Immature natural killer cell (primary cell): Measurements from ENCODE around the gene P2RY6. TPM values are rescaled to one million over a fixed set of nuclear protein-coding genes. Genes with fewer than 3 reads are reported as not detected.

Source experiments
- DNase-seq, 3 donors: peaks; one replicate each; pipeline ENCODE4 v3.0.0; 2022; ENCODE audit warnings: mixed read lengths in 1 of 3
- H3K27ac Mint-ChIP-seq, 6 donors: one replicate each; pipeline ENCODE4 v1.8.0; 2020; ENCODE audit warnings: mixed read lengths in 6 of 6, mild to moderate bottlenecking in 5 of 6, inconsistent platforms in 4 of 6, moderate library complexity in 3 of 6
- H3K27me3 Mint-ChIP-seq, 3 donors: one replicate each; pipeline ENCODE4 v1.8.0; 2020 to 2021; ENCODE audit warnings: low read depth in 3 of 3, mild to moderate bottlenecking in 3 of 3, mixed read lengths in 3 of 3, moderate library complexity in 3 of 3, inconsistent platforms in 1 of 3
- H3K36me3 Mint-ChIP-seq, 3 donors: one replicate each; pipeline ENCODE4 v1.8.0; 2020; ENCODE audit warnings: mixed read lengths in 3 of 3, inconsistent platforms in 2 of 3, mild to moderate bottlenecking in 2 of 3
- H3K4me1 Mint-ChIP-seq, 2 donors: one replicate each; pipeline ENCODE4 v1.8.0; 2020; ENCODE audit warnings: inconsistent platforms in 2 of 2, mild to moderate bottlenecking in 2 of 2, mixed read lengths in 2 of 2, moderate library complexity in 1 of 2
- H3K4me3 Mint-ChIP-seq, 5 donors: one replicate each; pipeline ENCODE4 v1.8.0; 2020; ENCODE audit warnings: mild to moderate bottlenecking in 5 of 5, mixed read lengths in 5 of 5, inconsistent platforms in 3 of 5, moderate library complexity in 3 of 5
- H3K9me3 Mint-ChIP-seq, 6 donors: one replicate each; pipeline ENCODE4 v1.8.0; 2020; ENCODE audit warnings: mild to moderate bottlenecking in 6 of 6, mixed read lengths in 6 of 6, inconsistent platforms in 4 of 6, moderate library complexity in 3 of 6
- polyA plus RNA-seq, 3 donors: library from polyadenylated mRNA; unstranded; fragments of 300-500 nt; fragmentation: Illumina TruSeq; gene quantifications; one replicate each; pipeline ENCODE4 v1.2.3, GENCODE V29; 2021

P2RY6 gene
- polyA plus RNA-seq, 3 donors from 2014 or later: 3.0 TPM; not detected in 2

- Mint-ChIP-seq H3K4me1 (peaks cover 9% of the 10 kb centered on the region in 2 donors), H3K27ac (peak overlapping the region in 1 of 6 donors; percentile 3), H3K36me3 (no peaks in the 10 kb centered on the region), H3K9me3 (no peaks in the 10 kb centered on the region), H3K4me3 (no peak overlapping the region), H3K27me3 (peaks cover 0 to 3% (median 1%) of the 10 kb centered on the region in 3 donors)
- no peak for DNase-seq
Measured at GRCh38 chr11:73287400-73288101, 15.4 kb downstream of the P2RY6 start.

DNA sequence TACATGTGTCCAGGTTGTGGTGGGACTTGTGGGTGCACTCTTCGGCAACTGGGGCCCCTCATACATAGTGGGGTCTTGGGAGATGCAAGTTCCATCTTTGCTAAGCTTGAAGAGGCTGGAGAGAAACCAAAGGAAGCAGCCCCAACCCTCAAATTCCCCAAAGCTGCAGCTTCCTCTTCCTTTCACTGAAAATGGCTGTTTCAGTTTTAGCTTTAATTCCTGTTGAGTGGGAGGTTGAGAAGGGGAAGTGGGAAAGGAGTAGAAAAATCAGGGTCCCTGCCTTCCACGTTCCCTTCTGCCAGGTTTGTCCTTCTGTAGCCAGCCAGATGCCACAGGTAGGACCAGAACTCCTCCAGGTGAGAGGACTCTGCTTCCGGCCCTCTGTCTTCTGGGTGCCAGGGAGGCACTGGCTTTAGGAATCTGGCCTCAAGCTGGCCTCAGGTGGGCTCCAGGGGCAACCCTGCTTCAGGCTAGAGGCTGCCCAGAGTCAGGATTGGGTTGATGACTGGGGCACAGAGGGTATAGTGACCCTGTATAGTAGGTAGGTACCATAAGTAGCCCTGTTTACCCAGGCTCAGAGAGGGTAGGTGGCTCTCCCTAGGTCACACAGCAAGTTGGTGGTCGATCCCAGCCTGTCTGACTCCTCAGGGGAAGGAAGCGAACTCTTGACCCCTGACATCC, 16.2 kb downstream of the P2RY6 start:
- DNase-seq: no peak
- H3K27me3 Mint-ChIP-seq: peaks cover 1 to 4% (median 2%) of the 10 kb centered on the region in 3 donors
- peak overlapping the region in 3 of 6 donors; percentile 3 to 65 (median 18) for H3K27ac Mint-ChIP-seq
- H3K4me1 Mint-ChIP-seq: peaks cover 9% of the 10 kb centered on the region in 2 donors
- no peak overlapping the region for H3K4me3 Mint-ChIP-seq
- H3K36me3 Mint-ChIP-seq: no peaks in the 10 kb centered on the region
- H3K9me3 Mint-ChIP-seq: no peaks in the 10 kb centered on the region

GRCh38 chr11:73288873-73289707, 17.0 kb downstream of the P2RY6 start:
- peak; percentile 46 to 57 (median 54) for DNase-seq
- Mint-ChIP-seq H3K9me3 (no peaks in the 10 kb centered on the region), H3K27ac (peak overlapping the region in 5 of 6 donors; percentile 5 to 77 (median 65)), H3K4me1 (peaks cover 9% of the 10 kb centered on the region in 2 donors), H3K4me3 (peak overlapping the region; percentile 7 to 77 (median 45)), H3K36me3 (no peaks in the 10 kb centered on the region), H3K27me3 (peaks cover 0 to 4% (median 2%) of the 10 kb centered on the region in 3 donors)

GRCh38 chr11:73290536-73290935, 18.4 kb downstream of the P2RY6 start:
- no peak for DNase-seq
- Mint-ChIP-seq H3K4me3 (no peak overlapping the region), H3K27me3 (peaks cover 0 to 4% (median 2%) of the 10 kb centered on the region in 3 donors), H3K36me3 (no peaks in the 10 kb centered on the region), H3K9me3 (no peaks in the 10 kb centered on the region), H3K4me1 (peaks cover 9% of the 10 kb centered on the region in 2 donors), H3K27ac (peak overlapping the region in 1 of 6 donors; percentile 71)

DNA sequence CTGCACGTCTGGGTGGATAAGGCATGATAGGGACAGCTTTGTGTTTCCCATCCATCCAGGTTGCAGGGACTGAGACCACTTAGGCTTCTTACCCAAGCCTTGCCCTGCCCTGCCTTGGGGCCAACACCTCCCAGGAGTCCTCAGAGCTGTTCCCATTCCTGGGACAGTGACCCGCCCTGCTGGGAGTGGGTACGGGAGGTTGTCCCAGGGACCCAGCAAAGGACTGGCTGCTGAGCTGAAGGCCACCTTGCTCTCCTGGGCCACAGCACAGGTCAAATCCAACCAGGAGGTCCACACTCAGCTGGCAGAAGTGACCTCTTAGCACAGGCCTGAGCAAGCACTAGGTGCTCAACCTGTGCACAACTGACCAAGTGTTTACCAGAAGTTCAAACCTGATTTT, 19.1 kb downstream of the P2RY6 start:
- Mint-ChIP-seq H3K27me3 (peaks cover 0 to 4% (median 2%) of the 10 kb centered on the region in 3 donors), H3K27ac (no peak overlapping the region), H3K36me3 (no peaks in the 10 kb centered on the region), H3K9me3 (no peaks in the 10 kb centered on the region), H3K4me1 (peaks cover 9% of the 10 kb centered on the region in 2 donors), H3K4me3 (no peak overlapping the region)
- DNase-seq: no peak

GRCh38 chr11:73291781-73292524, 19.8 kb downstream of the P2RY6 start:
- Mint-ChIP-seq H3K36me3 (no peaks in the 10 kb centered on the region), H3K9me3 (no peaks in the 10 kb centered on the region), H3K4me3 (no peak overlapping the region), H3K27me3 (peaks cover 0 to 7% (median 2%) of the 10 kb centered on the region in 3 donors), H3K27ac (no peak overlapping the region), H3K4me1 (peaks cover 9% of the 10 kb centered on the region in 2 donors)
- DNase-seq: no peak

DNA sequence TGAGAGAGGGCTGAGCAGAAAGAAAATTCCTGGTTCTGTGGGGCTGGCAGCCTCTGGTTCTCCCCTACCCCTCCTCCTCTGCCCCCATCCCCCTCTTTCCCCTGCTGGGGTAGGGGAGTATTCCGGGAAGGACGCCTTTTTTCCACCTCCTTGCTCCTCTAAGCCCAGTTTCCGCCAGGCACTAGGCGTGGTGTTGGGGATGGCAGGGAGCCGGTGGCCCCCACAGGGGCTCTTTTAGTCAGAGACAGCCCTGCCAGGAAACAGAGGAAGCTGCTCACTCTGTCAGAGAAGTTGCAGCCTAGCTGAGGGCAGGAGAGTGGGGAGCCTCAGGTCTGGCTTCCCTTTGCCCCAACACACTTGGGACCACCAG, 20.4 kb downstream of the P2RY6 start:
- DNase-seq: no peak
- H3K4me3 Mint-ChIP-seq: no peak overlapping the region
- no peak overlapping the region for H3K27ac Mint-ChIP-seq
- H3K4me1 Mint-ChIP-seq: peaks cover 9% of the 10 kb centered on the region in 2 donors
- no peaks in the 10 kb centered on the region for H3K9me3 Mint-ChIP-seq
- no peaks in the 10 kb centered on the region for H3K36me3 Mint-ChIP-seq
- H3K27me3 Mint-ChIP-seq: peaks cover 0 to 7% (median 2%) of the 10 kb centered on the region in 3 donors

DNA sequence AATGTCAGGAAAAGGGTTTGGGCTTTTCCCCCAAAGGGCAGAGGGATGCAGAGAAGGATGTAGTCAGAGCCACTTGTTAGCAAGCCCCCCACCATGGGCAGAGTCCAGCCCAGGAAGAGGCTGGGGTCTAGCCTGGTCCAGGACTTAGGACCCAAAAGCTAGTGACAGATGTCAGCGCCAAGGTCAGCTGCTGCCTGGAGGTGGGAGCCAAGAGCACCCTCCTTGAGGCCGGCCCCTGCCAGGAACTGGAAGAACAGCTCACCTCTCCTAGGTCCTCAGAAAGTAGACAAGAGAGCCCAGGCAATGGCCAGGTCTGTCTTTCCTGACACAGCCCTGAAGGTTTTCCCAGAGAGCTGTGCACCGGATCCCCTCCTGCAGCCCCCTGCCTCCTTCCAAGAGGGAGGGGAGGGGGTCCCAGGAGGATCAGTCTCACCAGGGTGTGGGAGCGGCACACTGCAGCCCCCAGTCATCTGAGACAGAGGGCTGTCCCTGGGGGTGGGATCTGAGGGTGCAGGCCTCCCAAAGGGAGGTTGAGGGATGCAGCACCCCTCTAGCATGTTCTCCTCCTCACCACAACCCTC, 21.3 kb downstream of the P2RY6 start:
- Mint-ChIP-seq H3K36me3 (no peaks in the 10 kb centered on the region), H3K4me3 (no peak overlapping the region), H3K27ac (no peak overlapping the region), H3K27me3 (peaks cover 2 to 7% (median 4%) of the 10 kb centered on the region in 3 donors), H3K9me3 (no peaks in the 10 kb centered on the region), H3K4me1 (peaks cover 9% of the 10 kb centered on the region in 2 donors)
- DNase-seq: no peak

DNA sequence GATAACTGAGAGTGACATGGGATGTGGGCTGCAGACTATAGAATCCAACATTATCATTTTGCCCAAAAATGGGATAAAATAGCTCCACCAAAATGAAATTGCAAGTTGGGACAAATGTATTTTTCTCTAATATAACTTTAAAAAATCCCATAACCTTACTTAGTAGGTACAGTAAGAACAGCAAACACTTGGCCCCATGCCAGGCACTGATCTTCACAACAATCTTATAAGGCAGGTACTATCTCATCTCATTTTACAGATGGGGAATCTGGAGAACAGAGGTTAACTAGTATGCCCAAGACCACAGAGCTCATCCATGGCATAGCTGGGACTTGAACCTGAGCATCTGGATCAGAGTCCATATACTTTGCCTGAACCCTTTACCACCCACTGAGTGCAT, 22.5 kb downstream of the P2RY6 start:
- H3K9me3 Mint-ChIP-seq: no peaks in the 10 kb centered on the region
- peaks cover under 1% of the 10 kb centered on the region in 2 donors for H3K4me1 Mint-ChIP-seq
- H3K36me3 Mint-ChIP-seq: no peaks in the 10 kb centered on the region
- DNase-seq: no peak
- peaks cover 2 to 7% (median 4%) of the 10 kb centered on the region in 3 donors for H3K27me3 Mint-ChIP-seq
- H3K27ac Mint-ChIP-seq: no peak overlapping the region
- no peak overlapping the region for H3K4me3 Mint-ChIP-seq

- no peak overlapping the region for H3K27ac Mint-ChIP-seq
- no peaks in the 10 kb centered on the region for H3K9me3 Mint-ChIP-seq
- H3K27me3 Mint-ChIP-seq: peaks cover 2 to 7% (median 5%) of the 10 kb centered on the region in 3 donors
- DNase-seq: peak; percentile 46 to 50 (median 48)
- no peak overlapping the region for H3K4me3 Mint-ChIP-seq
- H3K4me1 Mint-ChIP-seq: no peaks in the 10 kb centered on the region
- no peaks in the 10 kb centered on the region for H3K36me3 Mint-ChIP-seq
Measured at GRCh38 chr11:73295241-73295995, 23.3 kb downstream of the P2RY6 start.

DNA sequence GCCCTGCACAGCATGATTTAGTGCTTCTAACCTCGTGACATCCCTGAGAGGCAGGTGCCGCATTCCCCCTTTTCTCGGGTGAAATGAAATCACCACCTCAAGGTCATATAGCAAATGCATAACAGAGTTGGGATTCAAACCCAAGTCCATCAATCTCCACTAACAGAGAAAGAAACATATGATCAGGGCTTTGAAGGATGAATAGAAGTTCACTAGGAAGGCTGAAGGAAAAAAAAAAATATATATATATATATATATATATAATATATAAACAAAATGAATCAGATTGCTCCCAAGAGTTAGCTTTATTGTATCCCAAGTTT, 23.8 kb downstream of the P2RY6 start:
- no peaks in the 10 kb centered on the region for H3K9me3 Mint-ChIP-seq

DNA sequence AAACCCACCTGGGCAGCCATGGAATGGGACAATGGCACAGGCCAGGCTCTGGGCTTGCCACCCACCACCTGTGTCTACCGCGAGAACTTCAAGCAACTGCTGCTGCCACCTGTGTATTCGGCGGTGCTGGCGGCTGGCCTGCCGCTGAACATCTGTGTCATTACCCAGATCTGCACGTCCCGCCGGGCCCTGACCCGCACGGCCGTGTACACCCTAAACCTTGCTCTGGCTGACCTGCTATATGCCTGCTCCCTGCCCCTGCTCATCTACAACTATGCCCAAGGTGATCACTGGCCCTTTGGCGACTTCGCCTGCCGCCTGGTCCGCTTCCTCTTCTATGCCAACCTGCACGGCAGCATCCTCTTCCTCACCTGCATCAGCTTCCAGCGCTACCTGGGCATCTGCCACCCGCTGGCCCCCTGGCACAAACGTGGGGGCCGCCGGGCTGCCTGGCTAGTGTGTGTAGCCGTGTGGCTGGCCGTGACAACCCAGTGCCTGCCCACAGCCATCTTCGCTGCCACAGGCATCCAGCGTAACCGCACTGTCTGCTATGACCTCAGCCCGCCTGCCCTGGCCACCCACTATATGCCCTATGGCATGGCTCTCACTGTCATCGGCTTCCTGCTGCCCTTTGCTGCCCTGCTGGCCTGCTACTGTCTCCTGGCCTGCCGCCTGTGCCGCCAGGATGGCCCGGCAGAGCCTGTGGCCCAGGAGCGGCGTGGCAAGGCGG, 24.5 kb downstream of the P2RY6 start:
- Mint-ChIP-seq H3K36me3 (no peaks in the 10 kb centered on the region), H3K27ac (no peak overlapping the region), H3K4me3 (no peak overlapping the region), H3K27me3 (peaks cover 2 to 7% (median 5%) of the 10 kb centered on the region in 3 donors), H3K9me3 (no peaks in the 10 kb centered on the region), H3K4me1 (no peaks in the 10 kb centered on the region)
- DNase-seq: no peak

More for the DNA sequence above, 23.8 kb downstream of the P2RY6 start:
- Mint-ChIP-seq H3K27me3 (peaks cover 2 to 7% (median 5%) of the 10 kb centered on the region in 3 donors), H3K27ac (no peak overlapping the region), H3K4me3 (no peak overlapping the region), H3K4me1 (no peaks in the 10 kb centered on the region), H3K36me3 (no peaks in the 10 kb centered on the region)
- no peak for DNase-seq
